ENCODE measurements around the gene KIF4A. TPM values are rescaled to one million over a fixed set of nuclear protein-coding genes. Genes with fewer than 3 reads are reported as not detected.

The KIF4A gene
- total and polyA plus RNA-seq, 10 of the 15 experiments (the other 5 are each of a cell fraction or from before 2014, with no cell fraction given): 10.8 to 28.8 (median 22.5) TPM

GRCh38 chrX:70386235-70386634 is 96.3 kb downstream of the KIF4A start:
- H3K9ac ChIP-seq (ENCODE audit: control insufficient read depth, insufficient read depth, low read length): no peak overlapping the region
- intact Hi-C loops (cut with micrococcal nuclease; ENCODE audit: unreplicated experiment) (no loop called here), in situ Hi-C loops (cut with MboI) (no loop called here)
- no peak overlapping the region for H3K4me3 ChIP-seq
- H3K27ac ChIP-seq (ENCODE audit: control insufficient read depth, insufficient read depth): no peak overlapping the region
- DNase-seq (ENCODE audit: low read depth, low spot score): no peak
- no peaks in the 10 kb centered on the region for H3K4me1 ChIP-seq (ENCODE audit: control insufficient read depth, insufficient read depth, low read length)
- no peak for TF ChIP-seq ELK1 (IDR thresholded peaks at IDR 0.05; ENCODE audit: low read depth, low read length)
- TF ChIP-seq CHD1 (IDR thresholded peaks at IDR 0.05; ENCODE audit: low read depth, low read length): no peak
- no peak for TF ChIP-seq KLF5 (IDR thresholded peaks at IDR 0.05; ENCODE audit: partially characterized antibody)
- no peak for TF ChIP-seq YY1 (IDR thresholded peaks at IDR 0.05; ENCODE audit: low read depth, low read length)
- no peak for TF ChIP-seq ZNF274 (IDR thresholded peaks at IDR 0.05; ENCODE audit: insufficient read depth, insufficient read length)
- no peak for TF ChIP-seq ZBTB11 (CRISPR knock-in tag; IDR thresholded peaks at IDR 0.05)
- TF ChIP-seq SPI1 (IDR thresholded peaks at IDR 0.05; ENCODE audit: borderline replicate concordance, insufficient read depth, low read depth, low read length): 0 out of 2 replicates have a peak, but pooled peaks have one; percentile 2
- POLR2A ChIA-PET: interaction anchor here (0.6 kb wide), 1 partner anchor 783 kb away, joined by 3 read pairs; no protein-coding TSS in a partner anchor
- H3K9me3 ChIP-seq (replicated peaks; ENCODE audit: control insufficient read depth, insufficient read depth, low read length): no peaks in the 10 kb centered on the region
- CTCF ChIA-PET: no interaction called here
- H3K4me2 ChIP-seq (ENCODE audit: control insufficient read depth, insufficient read depth): no peak overlapping the region
- no peak for FAIRE-seq
- no peaks in the 10 kb centered on the region for H3K79me2 ChIP-seq (ENCODE audit: control insufficient read depth, insufficient read depth, low read length)
- no peaks in the 10 kb centered on the region for H4K20me1 ChIP-seq (ENCODE audit: control insufficient read depth, insufficient read depth)
- RAD21 ChIA-PET (ENCODE audit: unreplicated experiment): no interaction called here
- 31% methylated on average over 2 of the region's 2 CpGs for WGBS (ENCODE audit: insufficient coverage, insufficient replicate concordance, low lambda C conversion rate, missing lambda C conversion rate)
- SMC1A ChIA-PET (ENCODE audit: uncharacterized antibody, unreplicated experiment): interaction anchor here (0.7 to 1.3 kb wide), 2 partner anchors 12 to 210 kb away, joined by 3 to 4 read pairs; no protein-coding TSS in a partner anchor
- BruUV-seq (replicated peaks): no TSS peak
- no peaks in the 10 kb centered on the region for H3K36me3 ChIP-seq (ENCODE audit: control insufficient read depth in 2 of 2, insufficient read depth in 2 of 2, low read length in 1 of 2)
- H3K27me3 ChIP-seq (replicated peaks in 1 of 2; ENCODE audit: control insufficient read depth in 2 of 2, insufficient read depth in 2 of 2, low read length in 1 of 2): no peaks in the 10 kb centered on the region
- no peak overlapping the region for H2AFZ ChIP-seq (ENCODE audit: control insufficient read depth, low read depth, low read length)
- ATAC-seq: no peak

Data from GM12878 (cell line).